ENCODE data around the gene C5orf63.

- TF ChIP-seq CTCF (IDR thresholded peaks at IDR 0.05) (no peak), POLR2AphosphoS5 (IDR thresholded peaks at IDR 0.05) (no peak), POLR2A (IDR thresholded peaks at IDR 0.05) (no peak), EP300 (IDR thresholded peaks at IDR 0.05) (no peak)
These were observed 47.8 kb downstream of the C5orf63 start for GRCh38 chr5:127025467-127025866.
